ENCODE measurements around the gene GPR85.

GPR85 gene

GRCh38 chr7:113083816-113084495 lies 2.7 kb downstream of the GPR85 start:
- Histone ChIP-seq H2AK5ac (ENCODE audit: low read length, severe bottlenecking) (no peak overlapping the region), H3K4me2 (ENCODE audit: low read length, poor library complexity, severe bottlenecking) (no peak overlapping the region), H2BK12ac (ENCODE audit: low read length in 2 of 2) (no peak overlapping the region), H3K23ac (ENCODE audit: low read length in 2 of 2) (no peak overlapping the region), H3K14ac (ENCODE audit: low read length in 2 of 2) (no peak overlapping the region), H3K9me3 (ENCODE audit: control insufficient read depth, low read length) (no peaks in the 10 kb centered on the region), H4K91ac (ENCODE audit: low read length) (no peak overlapping the region), H2BK5ac (ENCODE audit: low read depth, low read length, poor library complexity, severe bottlenecking) (no peak overlapping the region), H3K4ac (ENCODE audit: low read depth in 1 of 2, low read length in 2 of 2) (no peak overlapping the region), H2BK120ac (ENCODE audit: low read depth, low read length) (no peak overlapping the region), H2BK15ac (ENCODE audit: low read depth, poor library complexity, severe bottlenecking) (no peak overlapping the region), H3K18ac (ENCODE audit: low read depth in 1 of 2, low read length in 2 of 2) (no peak overlapping the region), H3K27ac (ENCODE audit: low read length, poor library complexity, severe bottlenecking) (no peak overlapping the region), H3K4me3 (ENCODE audit: insufficient read depth in 1 of 2, low read depth in 1 of 2, low read length in 2 of 2) (no peak overlapping the region), H3K79me1 (replicated peaks; ENCODE audit: low read length, poor library complexity, severe bottlenecking) (no peaks in the 10 kb centered on the region), H2AFZ (ENCODE audit: low read depth, low read length) (no peak overlapping the region), H3K4me1 (ENCODE audit: control insufficient read depth, insufficient read depth, low read depth, low read length) (peaks cover 5% of the 10 kb centered on the region), H3K36me3 (ENCODE audit: control insufficient read depth in 1 of 2, insufficient read depth in 2 of 2, low read depth in 1 of 2, low read length in 2 of 2) (no peaks in the 10 kb centered on the region), H3K9ac (ENCODE audit: low read length) (no peak overlapping the region), H3K27me3 (ENCODE audit: control insufficient read depth in 1 of 2, insufficient read depth in 1 of 2, low read length in 2 of 2) (no peaks in the 10 kb centered on the region), H4K8ac (ENCODE audit: low read length) (no peak overlapping the region)
- 89% methylated on average over 10 of the region's 10 CpGs for WGBS
- no peak for DNase-seq

- H4K8ac ChIP-seq (ENCODE audit: low read length): no peak overlapping the region
- H2BK5ac ChIP-seq (ENCODE audit: low read depth, low read length, poor library complexity, severe bottlenecking): no peak overlapping the region
- no peak overlapping the region for H3K14ac ChIP-seq (ENCODE audit: low read length in 2 of 2)
- no peaks in the 10 kb centered on the region for H3K79me1 ChIP-seq (replicated peaks; ENCODE audit: low read length, poor library complexity, severe bottlenecking)
- no peak overlapping the region for H3K23ac ChIP-seq (ENCODE audit: low read length in 2 of 2)
- no peak overlapping the region for H2BK15ac ChIP-seq (ENCODE audit: low read depth, poor library complexity, severe bottlenecking)
- no peak overlapping the region for H4K91ac ChIP-seq (ENCODE audit: low read length)
- H3K27me3 ChIP-seq (ENCODE audit: control insufficient read depth in 1 of 2, insufficient read depth in 1 of 2, low read length in 2 of 2): no peaks in the 10 kb centered on the region
- H2BK12ac ChIP-seq (ENCODE audit: low read length in 2 of 2): no peak overlapping the region
- no peak overlapping the region for H3K4ac ChIP-seq (ENCODE audit: low read depth in 1 of 2, low read length in 2 of 2)
- no peak overlapping the region for H3K4me2 ChIP-seq (ENCODE audit: low read length, poor library complexity, severe bottlenecking)
- 35% methylated on average over 1 of the region's 1 CpG for WGBS
- H2AFZ ChIP-seq (ENCODE audit: low read depth, low read length): no peak overlapping the region
- H3K4me3 ChIP-seq (ENCODE audit: insufficient read depth in 1 of 2, low read depth in 1 of 2, low read length in 2 of 2): no peak overlapping the region
- H3K9me3 ChIP-seq (ENCODE audit: control insufficient read depth, low read length): no peaks in the 10 kb centered on the region
- no peak overlapping the region for H2AK5ac ChIP-seq (ENCODE audit: low read length, severe bottlenecking)
- no peak for DNase-seq
- no peak overlapping the region for H3K27ac ChIP-seq (ENCODE audit: low read length, poor library complexity, severe bottlenecking)
- H3K18ac ChIP-seq (ENCODE audit: low read depth in 1 of 2, low read length in 2 of 2): no peak overlapping the region
- H3K9ac ChIP-seq (ENCODE audit: low read length): no peak overlapping the region
- H3K36me3 ChIP-seq (ENCODE audit: control insufficient read depth in 1 of 2, insufficient read depth in 2 of 2, low read depth in 1 of 2, low read length in 2 of 2): no peaks in the 10 kb centered on the region
- no peak overlapping the region for H2BK120ac ChIP-seq (ENCODE audit: low read depth, low read length)
- peaks cover 5% of the 10 kb centered on the region for H3K4me1 ChIP-seq (ENCODE audit: control insufficient read depth, insufficient read depth, low read depth, low read length)
These were observed 3.4 kb downstream of the GPR85 start for GRCh38 chr7:113083132-113083815.

- H2BK15ac ChIP-seq (ENCODE audit: low read depth, poor library complexity, severe bottlenecking): no peak overlapping the region
- no peaks in the 10 kb centered on the region for H3K9me3 ChIP-seq (ENCODE audit: control insufficient read depth, low read length)
- H2AK5ac ChIP-seq (ENCODE audit: low read length, severe bottlenecking): no peak overlapping the region
- H3K4ac ChIP-seq (ENCODE audit: low read depth in 1 of 2, low read length in 2 of 2): no peak overlapping the region
- no peaks in the 10 kb centered on the region for H3K4me1 ChIP-seq (ENCODE audit: control insufficient read depth, insufficient read depth, low read depth, low read length)
- no peak for DNase-seq
- H2BK120ac ChIP-seq (ENCODE audit: low read depth, low read length): no peak overlapping the region
- H3K4me3 ChIP-seq (ENCODE audit: insufficient read depth in 1 of 2, low read depth in 1 of 2, low read length in 2 of 2): no peak overlapping the region
- no peak overlapping the region for H3K14ac ChIP-seq (ENCODE audit: low read length in 2 of 2)
- no peak overlapping the region for H4K91ac ChIP-seq (ENCODE audit: low read length)
- no peaks in the 10 kb centered on the region for H3K27me3 ChIP-seq (ENCODE audit: control insufficient read depth in 1 of 2, insufficient read depth in 1 of 2, low read length in 2 of 2)
- H3K36me3 ChIP-seq (ENCODE audit: control insufficient read depth in 1 of 2, insufficient read depth in 2 of 2, low read depth in 1 of 2, low read length in 2 of 2): no peaks in the 10 kb centered on the region
- H3K23ac ChIP-seq (ENCODE audit: low read length in 2 of 2): no peak overlapping the region
- H3K27ac ChIP-seq (ENCODE audit: low read length, poor library complexity, severe bottlenecking): no peak overlapping the region
- H3K9ac ChIP-seq (ENCODE audit: low read length): no peak overlapping the region
- H3K4me2 ChIP-seq (ENCODE audit: low read length, poor library complexity, severe bottlenecking): no peak overlapping the region
- H2AFZ ChIP-seq (ENCODE audit: low read depth, low read length): no peak overlapping the region
- WGBS: 69% methylated on average over 2 of the region's 2 CpGs
- H3K18ac ChIP-seq (ENCODE audit: low read depth in 1 of 2, low read length in 2 of 2): no peak overlapping the region
- H4K8ac ChIP-seq (ENCODE audit: low read length): no peak overlapping the region
- H2BK12ac ChIP-seq (ENCODE audit: low read length in 2 of 2): no peak overlapping the region
- H2BK5ac ChIP-seq (ENCODE audit: low read depth, low read length, poor library complexity, severe bottlenecking): no peak overlapping the region
- no peaks in the 10 kb centered on the region for H3K79me1 ChIP-seq (replicated peaks; ENCODE audit: low read length, poor library complexity, severe bottlenecking)
These were observed 8.3 kb downstream of the GPR85 start for GRCh38 chr7:113078331-113078730.

- Histone ChIP-seq H3K79me1 (replicated peaks; ENCODE audit: low read length, poor library complexity, severe bottlenecking) (no peaks in the 10 kb centered on the region), H4K91ac (ENCODE audit: low read length) (no peak overlapping the region), H3K4me2 (ENCODE audit: low read length, poor library complexity, severe bottlenecking) (no peak overlapping the region), H3K27me3 (ENCODE audit: control insufficient read depth in 1 of 2, insufficient read depth in 1 of 2, low read length in 2 of 2) (no peaks in the 10 kb centered on the region), H3K14ac (ENCODE audit: low read length in 2 of 2) (no peak overlapping the region), H2BK15ac (ENCODE audit: low read depth, poor library complexity, severe bottlenecking) (no peak overlapping the region), H2BK12ac (ENCODE audit: low read length in 2 of 2) (no peak overlapping the region), H3K9me3 (ENCODE audit: control insufficient read depth, low read length) (no peaks in the 10 kb centered on the region), H2BK5ac (ENCODE audit: low read depth, low read length, poor library complexity, severe bottlenecking) (no peak overlapping the region), H2AFZ (ENCODE audit: low read depth, low read length) (no peak overlapping the region), H3K36me3 (ENCODE audit: control insufficient read depth in 1 of 2, insufficient read depth in 2 of 2, low read depth in 1 of 2, low read length in 2 of 2) (no peaks in the 10 kb centered on the region), H3K9ac (ENCODE audit: low read length) (no peak overlapping the region), H3K4me3 (ENCODE audit: insufficient read depth in 1 of 2, low read depth in 1 of 2, low read length in 2 of 2) (no peak overlapping the region), H3K4me1 (ENCODE audit: control insufficient read depth, insufficient read depth, low read depth, low read length) (no peaks in the 10 kb centered on the region), H3K4ac (ENCODE audit: low read depth in 1 of 2, low read length in 2 of 2) (no peak overlapping the region), H3K23ac (ENCODE audit: low read length in 2 of 2) (no peak overlapping the region), H2AK5ac (ENCODE audit: low read length, severe bottlenecking) (no peak overlapping the region), H3K18ac (ENCODE audit: low read depth in 1 of 2, low read length in 2 of 2) (no peak overlapping the region), H4K8ac (ENCODE audit: low read length) (no peak overlapping the region), H3K27ac (ENCODE audit: low read length, poor library complexity, severe bottlenecking) (no peak overlapping the region), H2BK120ac (ENCODE audit: low read depth, low read length) (no peak overlapping the region)
- WGBS: no CpG with 5 or more reads among the region's 3 CpGs
- DNase-seq: no peak
These were observed 9.9 kb downstream of the GPR85 start for GRCh38 chr7:113076703-113077102.

Data from mesenchymal stem cell (in vitro differentiated cells and primary cell).